Activated T-helper 9 cell treated with anti-CD3 and anti-CD28 coated beads, Interleukin-2, amount 50 U/mL, for 16 hours (primary cell): ENCODE data around the gene CKS1B.

Experiments used
- DNase-seq: peaks from one replicate; pipeline ENCODE4 v3.0.0-alpha.2; 2020; ENCODE audit warnings: low read depth

The CKS1B gene

GRCh38 chr1:154974102-154974807 is at the start of gene CKS1B:
Gene CKS1B (plus strand): TSS chr1:154974681. CDS start chr1:154974746, 65 bp downstream.
- DNase-seq = peak; percentile 92

DNA sequence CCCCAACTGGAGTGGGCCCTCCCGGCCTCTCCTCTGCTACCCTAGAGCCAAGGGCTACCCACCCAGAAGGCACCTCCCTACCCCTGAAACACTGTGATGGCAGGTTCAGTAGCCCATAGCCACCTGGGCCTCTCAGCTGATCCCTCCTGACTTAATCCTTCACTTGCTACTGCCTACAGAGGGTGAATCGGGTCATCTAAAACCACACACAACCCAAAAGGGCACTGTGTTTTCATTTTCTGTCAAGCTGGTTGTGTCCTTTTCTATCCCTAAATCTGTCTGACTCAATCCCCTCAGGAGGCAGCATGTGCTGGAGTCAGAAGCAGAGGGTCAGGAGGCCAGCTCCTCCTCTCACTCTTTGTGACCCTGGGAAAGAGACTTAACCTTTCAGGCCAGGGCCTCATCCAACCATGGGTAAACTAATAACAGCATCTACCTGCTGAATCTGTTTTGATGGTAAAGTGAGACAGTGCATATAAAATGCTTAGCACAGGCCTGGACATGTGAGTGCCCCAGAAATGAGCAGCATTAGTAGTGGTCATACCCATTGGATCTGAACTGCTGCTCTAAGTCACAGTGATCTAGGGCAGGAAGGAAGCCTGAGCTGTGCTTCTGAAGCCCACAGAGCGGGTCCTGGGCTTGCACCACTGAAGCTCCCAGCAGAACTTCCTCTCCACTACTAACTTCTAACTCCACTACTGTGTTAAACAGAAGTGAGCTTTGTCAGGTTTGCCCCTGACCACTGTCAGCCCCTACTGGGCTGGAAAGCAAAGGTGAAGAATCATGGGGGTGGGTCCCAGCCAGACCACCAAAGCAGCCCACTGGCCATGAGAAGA is 48.9 kb upstream of the CKS1B start:
- DNase-seq = no peak

- no peak for DNase-seq
These were observed 48.3 kb upstream of the CKS1B start for GRCh38 chr1:154926201-154926600.

GRCh38 chr1:154931940-154932487 is 42.5 kb upstream of the CKS1B start:
- no peak for DNase-seq

- no peak for DNase-seq
These were observed 40.0 kb upstream of the CKS1B start for GRCh38 chr1:154934358-154934948.

GRCh38 chr1:154935749-154936554 is 38.5 kb upstream of the CKS1B start:
- no peak for DNase-seq

GRCh38 chr1:154936555-154937084 is 37.9 kb upstream of the CKS1B start, which contains the start of gene PMVK:
Gene PMVK (minus strand): TSS chr1:154936719. CDS start chr1:154936685, 34 bp downstream.
- peak; percentile 90 for DNase-seq

GRCh38 chr1:154937085-154937987 is 37.1 kb upstream of the CKS1B start:
- peak; percentile 81 for DNase-seq

- no peak for DNase-seq
These were observed 36.5 kb upstream of the CKS1B start for GRCh38 chr1:154937988-154938386.

GRCh38 chr1:154938604-154939399 is 35.7 kb upstream of the CKS1B start:
- no peak for DNase-seq

- DNase-seq = no peak
These were observed 34.3 kb upstream of the CKS1B start for GRCh38 chr1:154940213-154940560.

GRCh38 chr1:154940651-154941194 is 33.8 kb upstream of the CKS1B start:
- no peak for DNase-seq

GRCh38 chr1:154941333-154942013 is 33.0 kb upstream of the CKS1B start:
- no peak for DNase-seq

GRCh38 chr1:154943649-154944400 is 30.7 kb upstream of the CKS1B start:
- DNase-seq = peak; percentile 21

DNA sequence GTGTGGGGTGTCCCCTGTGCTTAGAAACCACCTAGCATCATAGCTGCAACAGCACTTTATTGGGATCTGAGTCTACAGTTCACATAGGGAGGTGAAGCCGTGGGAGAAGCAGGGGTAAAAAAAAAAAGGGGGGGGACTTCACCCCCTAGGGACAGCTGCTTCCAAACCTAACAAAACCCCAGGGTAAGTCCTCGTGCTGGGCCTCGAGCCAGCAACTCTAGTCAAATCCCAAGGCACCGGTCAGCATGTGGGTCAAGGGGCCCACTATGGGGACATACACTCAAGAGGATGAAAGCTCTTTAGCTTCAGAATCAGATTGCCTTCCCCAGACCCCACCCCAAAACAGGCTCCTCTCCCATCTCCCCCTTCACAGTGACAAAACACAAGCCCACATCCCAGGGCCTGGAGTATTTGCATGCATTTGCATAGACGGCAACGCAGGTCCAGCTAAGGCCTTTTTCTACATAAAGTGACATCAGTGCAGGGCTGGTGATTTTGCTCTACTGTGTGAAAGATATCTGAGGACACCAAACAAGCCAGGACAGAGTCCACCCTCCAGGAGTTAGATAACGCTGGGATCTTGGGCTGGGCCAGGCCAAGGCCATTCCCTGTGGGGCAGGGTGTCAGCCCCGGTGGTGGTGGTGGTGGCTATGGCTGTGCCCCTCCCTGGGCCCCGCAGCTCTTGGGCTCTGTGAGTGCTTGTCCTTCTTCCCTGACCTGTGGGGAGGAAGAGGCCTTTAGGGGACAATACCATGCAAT is 29.9 kb upstream of the CKS1B start:
- DNase-seq = no peak

DNA sequence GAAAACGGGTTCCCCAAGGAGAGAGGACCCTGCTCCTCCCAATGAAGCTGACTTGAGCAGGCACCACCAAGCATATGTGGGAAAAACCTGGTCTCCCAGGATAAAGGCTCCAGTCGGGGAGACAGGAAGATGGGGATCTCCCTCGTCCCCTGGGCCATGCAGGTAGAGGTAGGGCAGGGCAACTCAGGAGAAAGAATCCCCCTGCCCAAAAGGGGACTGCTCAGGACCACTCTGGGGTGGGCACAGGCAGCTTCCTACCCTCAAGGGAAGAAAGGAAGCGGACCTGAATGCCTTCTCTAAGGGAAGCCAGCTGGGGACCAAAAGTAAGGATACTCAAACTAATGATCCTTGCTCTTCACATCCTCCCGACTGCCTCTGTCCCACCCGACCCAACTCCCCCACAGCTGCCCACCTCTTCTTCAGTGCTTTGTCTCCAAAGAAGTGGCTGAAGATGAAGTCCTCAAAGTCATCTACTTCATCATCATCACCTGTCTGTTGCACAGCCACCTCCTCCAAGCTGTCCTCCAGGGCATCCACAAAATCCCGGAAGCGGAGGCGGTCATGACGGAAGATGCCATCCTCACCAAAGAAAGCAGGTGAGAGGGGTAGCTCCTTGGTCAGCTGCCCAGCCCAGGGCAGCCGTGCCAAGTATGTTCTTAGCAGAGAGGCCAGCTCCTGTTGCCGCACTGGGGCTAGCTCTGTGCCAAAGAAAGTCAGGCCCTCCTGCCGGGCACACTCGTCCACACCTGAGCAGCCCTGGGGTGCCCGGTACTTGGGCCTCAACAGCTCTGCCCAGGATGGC is 29.1 kb upstream of the CKS1B start:
- DNase-seq = no peak
